HG02610 (cell line): ENCODE results near the gene SPSB3.

Source experiments
- ATAC-seq: cut with Tn5 transposase; IDR thresholded peaks from one replicate; pipeline ENCODE4 v1.9.1; 2021; ENCODE audit warnings: mild to moderate bottlenecking, moderate library complexity; ENCODE audit not compliant: unreplicated experiment

SPSB3 gene

GRCh38 chr16:1782408-1783264 is at the start of gene SPSB3, which contains the start of gene NUBP2:
TSS of gene SPSB3 (minus strand) at chr16:1782571. CDS start at chr16:1781483, 1,088 bp downstream.
TSS of gene NUBP2 (plus strand) at chr16:1782960. CDS start at chr16:1783021, 61 bp downstream.
- peak; percentile 87 for ATAC-seq

GRCh38 chr16:1831186-1832075 is 49.1 kb upstream of the SPSB3 start:
- no peak for ATAC-seq

GRCh38 chr16:1830213-1830612 is 47.8 kb upstream of the SPSB3 start:
- no peak for ATAC-seq

GRCh38 chr16:1828645-1829410 is 46.5 kb upstream of the SPSB3 start:
- no peak for ATAC-seq

GRCh38 chr16:1826691-1827573 is 44.6 kb upstream of the SPSB3 start, which contains the start of the genes FAHD1 and HAGH:
TSS of gene FAHD1 (plus strand) at chr16:1827206. CDS start at chr16:1827239, 33 bp downstream.
TSS of gene HAGH (minus strand) at chr16:1826825. CDS start at chr16:1826787, 38 bp downstream.
- peak; percentile 78 for ATAC-seq

- peak; percentile 36 for ATAC-seq
These were observed 43.7 kb upstream of the SPSB3 start for GRCh38 chr16:1825864-1826690.

GRCh38 chr16:1825381-1825863 is 43.1 kb upstream of the SPSB3 start:
- ATAC-seq, result no peak

GRCh38 chr16:1823821-1824220 is 41.5 kb upstream of the SPSB3 start:
- ATAC-seq, result no peak

- ATAC-seq, result no peak
These were observed 40.4 kb upstream of the SPSB3 start for GRCh38 chr16:1822801-1823200.

GRCh38 chr16:1821861-1822611 is 39.7 kb upstream of the SPSB3 start:
- no peak for ATAC-seq

- no peak for ATAC-seq
These were observed 38.5 kb upstream of the SPSB3 start for GRCh38 chr16:1820946-1821290.

GRCh38 chr16:1820096-1820945 is 38.0 kb upstream of the SPSB3 start:
- no peak for ATAC-seq

GRCh38 chr16:1819611-1820010 is 37.2 kb upstream of the SPSB3 start:
- no peak for ATAC-seq

GRCh38 chr16:1818873-1819525 is 36.6 kb upstream of the SPSB3 start:
- ATAC-seq, result no peak

- ATAC-seq, result no peak
These were observed 36.0 kb upstream of the SPSB3 start for GRCh38 chr16:1818204-1818872.

- ATAC-seq, result no peak
These were observed 35.3 kb upstream of the SPSB3 start for GRCh38 chr16:1817716-1818115.
